Erythroblast (primary cell): ENCODE results near the gene TUBGCP5.
"Not testable (repeated sequence)": the region's sequence is repeated elsewhere in the genome, so short reads cannot be mapped to it uniquely, and the experiment has no call there.

Source experiments
- GATA1 ChIP-seq: IDR thresholded peaks from 2 replicates; pipeline ENCODE4 v1.6.1; 2011; ENCODE audit warnings: low read depth, mild to moderate bottlenecking, control low read depth, low read length, moderate library complexity
- POLR2A ChIP-seq: IDR thresholded peaks from 2 replicates; pipeline ENCODE4 v1.6.1; 2011; ENCODE audit warnings: mild to moderate bottlenecking, low read length

DNA sequence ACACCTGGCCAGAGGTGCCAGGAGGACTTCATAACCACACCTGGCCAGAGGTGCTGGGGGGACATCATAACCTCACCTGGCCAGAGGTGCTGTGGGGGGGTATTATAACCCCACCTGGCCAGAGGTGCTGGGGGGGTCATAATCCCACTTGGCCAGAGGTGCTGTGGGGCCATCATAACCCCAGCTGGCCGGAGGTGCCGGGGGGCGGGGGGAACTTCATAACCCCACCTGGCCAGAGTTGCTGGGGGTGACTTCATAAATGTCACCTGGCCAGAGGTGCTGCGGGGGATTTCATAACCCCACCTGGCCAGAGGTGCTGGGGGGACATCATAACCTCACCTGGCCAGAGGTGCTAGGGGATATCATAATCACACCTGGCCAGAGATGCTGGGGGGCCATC is 4.2 kb upstream of the TUBGCP5 start:
- TF ChIP-seq POLR2A, GATA1: not testable (repeated sequence)
